HepG2 (cell line): ENCODE results near the gene ERBB4. TPM values are rescaled to one million over a fixed set of nuclear protein-coding genes. Genes with fewer than 3 reads are reported as not detected.

ENCODE experiments used
- ATAC-seq: fragments of 200-7000 bp; cut with Tn5 transposase; 3 replicates; pipeline ENCODE4 v1.9.1; 2020; ENCODE audit warnings: mild to moderate bottlenecking, moderate library complexity
- BruUV-seq: library from RNA; stranded (reverse); fragments of 400-500 nt; replicated peaks from 2 replicates; lab custom pipeline; 2021; lab: Mats Ljungman, UMichigan
- CTCF ChIA-PET: fragments of 300-600 bp; formaldehyde crosslinking; extraction: SDS; loops from one replicate; lab custom pipeline; 2021; ENCODE audit warnings: low total read pairs, inconsistent platforms, low intra/inter-chr PET ratio; lab: Yijun Ruan, JAX
- POLR2A ChIA-PET: fragments of 350-600 bp; sonication (Branson Sonifier 250); formaldehyde crosslinking; loops from one replicate; lab custom pipeline; 2020; ENCODE audit warnings: antibody characterized with exemption, inconsistent platforms; lab: Yijun Ruan, JAX
- DNase-seq: peaks from one replicate; pipeline ENCODE4 v3.0.0-alpha.2; 2015; ENCODE audit warnings: low spot score
- FAIRE-seq: peaks from 3 replicates; lab custom pipeline; 2011; peaks lifted over from hg19 to GRCh38; lab: Jason Lieb, UNC
- H2AFZ ChIP-seq: one replicate; pipeline ENCODE4 v1.6.1; 2011; ENCODE audit warnings: low read length, inconsistent platforms
- H3K27ac ChIP-seq: fragments of 300-600 bp; 3 replicates; pipeline ENCODE4 v1.8.0; 2011; ENCODE audit warnings: mixed run types, mild to moderate bottlenecking, mixed read lengths, low read length, inconsistent platforms; ENCODE audit not compliant: insufficient read depth; ENCODE audit errors: extremely low read length
- H3K27me3 ChIP-seq, 2 experiments: fragments of 200-600 bp in 1 of 2; 2 replicates in 1 of 2; 3 replicates in 1 of 2; pipeline versions ENCODE4 v1.6.0 to v1.8.0; 2011; ENCODE audit warnings: low read length in 2 of 2, mild to moderate bottlenecking in 2 of 2, moderate library complexity in 2 of 2, inconsistent platforms in 1 of 2; ENCODE audit not compliant: insufficient read depth in 2 of 2, control insufficient read depth in 1 of 2
- H3K36me3 ChIP-seq, 2 experiments: fragments of 200-600 bp in 1 of 2; replicated peaks in 1 of 2; 2 replicates in 1 of 2; 3 replicates in 1 of 2; pipeline versions ENCODE4 v1.5.1 to v1.8.0; 2011; ENCODE audit warnings: low read length in 2 of 2, inconsistent platforms in 1 of 2; ENCODE audit not compliant: insufficient read depth in 2 of 2, control insufficient read depth in 1 of 2
- H3K4me1 ChIP-seq: 2 replicates; pipeline ENCODE4 v1.5.1; 2012; ENCODE audit warnings: low read length, inconsistent platforms; ENCODE audit not compliant: insufficient read depth
- H3K4me2 ChIP-seq: 2 replicates; pipeline ENCODE4 v1.6.0; 2011; ENCODE audit warnings: low read depth, low read length, inconsistent platforms
- H3K4me3 ChIP-seq, 3 experiments: fragments of 200-600 bp in 1 of 3; sonication (generic), shearing (Covaris generic) in 1 of 3; replicated peaks in 1 of 3; 2 replicates each; pipeline ENCODE4 v1.5.1; 2011 to 2016; ENCODE audit warnings: low read length in 3 of 3, inconsistent platforms in 2 of 3, low read depth in 2 of 3, mild to moderate bottlenecking in 2 of 3, control low read depth in 1 of 3, mixed read lengths in 1 of 3; ENCODE audit not compliant: insufficient read depth in 1 of 3
- H3K79me2 ChIP-seq: one replicate; pipeline ENCODE4 v1.6.1; 2011; ENCODE audit warnings: low read length, inconsistent platforms; ENCODE audit not compliant: insufficient read depth
- H3K9ac ChIP-seq: 2 replicates; pipeline ENCODE4 v1.6.0; 2011; ENCODE audit warnings: mild to moderate bottlenecking, low read depth, low read length, inconsistent platforms; ENCODE audit not compliant: insufficient read depth
- H3K9me3 ChIP-seq: 2 replicates; pipeline ENCODE4 v1.5.1; 2012; ENCODE audit warnings: mild to moderate bottlenecking, low read length
- H4K20me1 ChIP-seq: 2 replicates; pipeline ENCODE4 v1.6.0; 2011; ENCODE audit warnings: inconsistent platforms, mild to moderate bottlenecking, low read length, moderate library complexity; ENCODE audit not compliant: insufficient read depth
- E2F2 ChIP-seq: sonication (generic); formaldehyde crosslinking; IDR thresholded peaks from 2 replicates; pipeline ENCODE4 v1.4.0; 2020; ENCODE audit warnings: missing genetic modification reagents, borderline replicate concordance
- HCFC1 ChIP-seq: fragments of 150-350 bp; IDR thresholded peaks from 2 replicates; pipeline ENCODE4 v1.6.1; 2014; ENCODE audit warnings: low read depth, low read length
- KLF15 ChIP-seq: sonication (generic); formaldehyde crosslinking; IDR thresholded peaks from 2 replicates; pipeline ENCODE4 v1.8.1; 2023; ENCODE audit warnings: borderline replicate concordance, mild to moderate bottlenecking, inconsistent platforms, missing genetic modification reagents, mixed read lengths
- LRRFIP1 ChIP-seq: sonication (generic); formaldehyde crosslinking; conservative IDR thresholded peaks from 2 replicates; pipeline ENCODE4 v1.4.0; 2020; ENCODE audit warnings: missing genetic modification reagents
- MED8 ChIP-seq: sonication (generic); formaldehyde crosslinking; IDR thresholded peaks from 2 replicates; pipeline ENCODE4 v1.8.1; 2023; ENCODE audit warnings: mild to moderate bottlenecking, missing genetic modification reagents; ENCODE audit not compliant: insufficient replicate concordance
- MTERF4 ChIP-seq: sonication (generic); formaldehyde crosslinking; IDR thresholded peaks from 2 replicates; pipeline ENCODE4 v1.8.0; 2023; ENCODE audit warnings: mild to moderate bottlenecking, missing genetic modification reagents
- PHF20 ChIP-seq: sonication (generic); formaldehyde crosslinking; IDR thresholded peaks from 2 replicates; pipeline ENCODE4 v1.5.0; 2020; ENCODE audit warnings: mild to moderate bottlenecking, missing genetic modification reagents
- STAT5B ChIP-seq: sonication (generic); formaldehyde crosslinking; IDR thresholded peaks from 2 replicates; pipeline ENCODE4 v1.4.0; 2020; ENCODE audit warnings: missing genetic modification reagents
- TRAFD1 ChIP-seq: sonication (generic); formaldehyde crosslinking; IDR thresholded peaks from 2 replicates; pipeline ENCODE4 v1.5.1; 2020; ENCODE audit warnings: missing genetic modification reagents, mild to moderate bottlenecking, borderline replicate concordance
- ZBTB26 ChIP-seq: IDR thresholded peaks from 2 replicates; pipeline ENCODE4 v1.6.1; 2016; ENCODE audit warnings: missing compliant biosample characterization, missing genetic modification reagents, borderline replicate concordance
- ZFP36L1 ChIP-seq: sonication (generic); formaldehyde crosslinking; IDR thresholded peaks from 2 replicates; pipeline ENCODE4 v1.8.0; 2022; ENCODE audit warnings: mild to moderate bottlenecking, missing genetic modification reagents, moderate library complexity
- ZNF331 ChIP-seq: sonication (generic); formaldehyde crosslinking; IDR thresholded peaks from 2 replicates; pipeline ENCODE4 v1.4.0; 2020; ENCODE audit warnings: missing genetic modification reagents
- ZNF431 ChIP-seq: sonication (generic); formaldehyde crosslinking; IDR thresholded peaks from 2 replicates; pipeline ENCODE4 v1.9.0; 2022; ENCODE audit warnings: missing genetic modification reagents, low read depth, mild to moderate bottlenecking, borderline replicate concordance
- ZNF629 ChIP-seq: sonication (generic); formaldehyde crosslinking; conservative IDR thresholded peaks from 2 replicates; pipeline ENCODE4 v1.5.0; 2020; ENCODE audit warnings: missing genetic modification reagents
- ZNF891 ChIP-seq: sonication (generic); formaldehyde crosslinking; IDR thresholded peaks from 2 replicates; pipeline ENCODE4 v1.5.0; 2020; ENCODE audit warnings: mild to moderate bottlenecking, missing genetic modification reagents
- WGBS: methylation state at CpG from one replicate; pipeline ENCODE4 v1.1.6; 2017; ENCODE audit warnings: low lambda C conversion rate; 5-methylcytosine and 5-hydroxymethylcytosine counted together
- in situ Hi-C: cut with HindIII; loops from 2 replicates; pipeline ENCODE4 v1.10.0; 2017; ENCODE audit warnings: low pct_unique_long_range_greater_than_20kb; ENCODE audit not compliant: extremely low pct_ligation_motif_present
- intact Hi-C: fragments of 100-400 bp; cut with micrococcal nuclease; formaldehyde crosslinking; loops from one replicate; pipeline ENCODE4 v1.10.0; 2022; ENCODE audit not compliant: unreplicated experiment
- polyA plus RNA-seq, 8 experiments: library from polyadenylated mRNA; depleted of rRNA in 3 of 8; stranded (reverse) in 7 of 8; unstranded in 1 of 8; fragments of >200 nt; fragmentation: Illumina TruSeq in 4 of 8; extraction: Trizol in 4 of 8; gene quantifications; 2 replicates each; pipeline versions ENCODE4 v1.2.1 to v1.2.3, GENCODE V29; 2011 to 2016; ENCODE audit warnings: low read depth in 4 of 8, missing spikeins in 1 of 8, mixed read lengths in 1 of 8; ENCODE audit not compliant: insufficient read depth in 1 of 8
- total RNA-seq, 5 experiments: library from RNA; depleted of rRNA; stranded (reverse); fragments of >200 nt; fragmentation: Illumina TruSeq; extraction: Trizol; gene quantifications; 2 replicates each; pipeline ENCODE4 v1.2.3, GENCODE V29; 2016; ENCODE audit warnings: low read depth in 1 of 5

Gene ERBB4
- total and polyA plus RNA-seq, 2 of the 13 experiments (the other 11 are each of a cell fraction or from before 2014, with no cell fraction given): not detected

- TF ChIP-seq MTERF4 (CRISPR knock-in tag) (no peak), ZNF331 (CRISPR knock-in tag) (no peak)
Observed at GRCh38 chr2:211351987-211352386, 1186.6 kb downstream of the ERBB4 start (continued).

GRCh38 chr2:211349031-211349430 lies 1189.6 kb downstream of the ERBB4 start:
- DNase-seq: no peak
- no peaks in the 10 kb centered on the region for H3K79me2 ChIP-seq
- CTCF ChIA-PET: no interaction called here
- H3K4me3 ChIP-seq: no peak overlapping the region
- H3K27me3 ChIP-seq: no peaks in the 10 kb centered on the region
- POLR2A ChIA-PET: no interaction called here
- no peaks in the 10 kb centered on the region for H3K9me3 ChIP-seq
- no peak overlapping the region for H2AFZ ChIP-seq
- TF ChIP-seq E2F2 (no peak), MED8 (CRISPR knock-in tag) (no peak), HCFC1 (no peak), PHF20 (CRISPR knock-in tag) (no peak), KLF15 (CRISPR knock-in tag) (no peak), ZNF629 (CRISPR knock-in tag) (no peak), ZFP36L1 (no peak), TRAFD1 (no peak), STAT5B (CRISPR knock-in tag) (no peak), ZNF891 (no peak), LRRFIP1 (CRISPR knock-in tag) (no peak), ZNF431 (CRISPR knock-in tag) (no peak), ZBTB26 (CRISPR knock-in tag) (no peak)
- TF ChIP-seq, all 625 proteins: peak for 0
- Histone ChIP-seq H3K27ac (no peak overlapping the region), H3K4me1 (no peaks in the 10 kb centered on the region), H3K4me2 (no peak overlapping the region), H4K20me1 (no peaks in the 10 kb centered on the region), H3K9ac (no peak overlapping the region), H3K36me3 (no peaks in the 10 kb centered on the region)
- no peak for ATAC-seq
- 6% methylated on average over 2 of the region's 2 CpGs for WGBS
- no TSS peak for BruUV-seq
- in situ Hi-C loops (no loop called here), intact Hi-C loops (no loop called here)
- no peak for FAIRE-seq
